ENCODE measurements around the gene AK9. TPM values are rescaled to one million over a fixed set of nuclear protein-coding genes. Genes with fewer than 3 reads are reported as not detected.

Gene AK9
- total and polyA plus RNA-seq, 2 of the 8 experiments (the other 6 are each of a cell fraction or from before 2014, with no cell fraction given) = 1.8 to 2.2 TPM

DNA sequence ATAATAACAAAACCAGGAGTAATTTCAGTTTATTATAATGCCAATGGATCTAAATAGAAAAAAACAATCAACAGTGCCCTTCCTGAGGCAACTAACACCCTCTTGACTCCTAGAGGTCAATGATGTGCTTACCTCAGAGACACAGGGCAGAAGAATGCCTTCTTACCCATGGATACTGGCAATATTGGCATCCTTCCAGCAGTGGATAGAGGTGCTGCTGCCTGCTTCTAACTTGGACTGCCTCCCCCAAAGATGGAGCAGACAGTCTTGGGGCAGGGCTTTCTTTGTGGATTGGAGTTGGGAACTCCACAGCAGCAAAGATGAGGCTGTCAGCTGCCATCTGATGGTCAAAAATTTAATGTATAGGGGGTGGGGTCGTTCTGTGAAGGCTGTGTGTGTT lies 78.7 kb downstream of the AK9 start:
- no peak overlapping the region; the same call in 1 of the 2 replicates for H2BK5ac ChIP-seq (ENCODE audit: low read depth, low read length)
- no peak for DNase-seq (ENCODE audit: low read depth in 1 of 2, low spot score in 2 of 2)
- H2BK20ac ChIP-seq (ENCODE audit: low read length) = no peak overlapping the region
- H4K5ac ChIP-seq (ENCODE audit: insufficient read length, low read depth, low read length) = no peak overlapping the region
- H3K23me2 ChIP-seq (ENCODE audit: low read depth, low read length) = no peaks in the 10 kb centered on the region
- H3K9me3 ChIP-seq (ENCODE audit: insufficient read depth in 2 of 2, low read depth in 1 of 2, low read length in 1 of 2) = peaks cover 0 to 3% of the 10 kb centered on the region in 2 experiments; a peak in 1 of 4 replicates
- H3K23ac ChIP-seq (ENCODE audit: insufficient read length) = no peak overlapping the region
- no peak overlapping the region for H3K14ac ChIP-seq (ENCODE audit: insufficient read length)
- H2AFZ ChIP-seq (ENCODE audit: low read length) = no peak overlapping the region
- H4K8ac ChIP-seq (ENCODE audit: extremely low read depth, insufficient read depth, low read length) = no peak overlapping the region
- H3K79me1 ChIP-seq (ENCODE audit: low read depth, low read length) = no peaks in the 10 kb centered on the region
- H2AK5ac ChIP-seq (ENCODE audit: low read depth, low read length) = no peak overlapping the region
- no peak overlapping the region for H2BK15ac ChIP-seq (ENCODE audit: low read length)
- no peaks in the 10 kb centered on the region for H3K4me1 ChIP-seq (replicated peaks in 1 of 4; ENCODE audit: control insufficient read depth in 3 of 4, insufficient read depth in 4 of 4, low read length in 3 of 4)
- H4K20me1 ChIP-seq (replicated peaks in 1 of 2; ENCODE audit: control insufficient read depth in 1 of 2, insufficient read depth in 2 of 2, low read length in 2 of 2) = no peaks in the 10 kb centered on the region
- no peaks in the 10 kb centered on the region for H3K36me3 ChIP-seq (ENCODE audit: control insufficient read depth in 2 of 4, insufficient read depth in 4 of 4, low read length in 3 of 4)
- H3K79me2 ChIP-seq (ENCODE audit: control insufficient read depth in 1 of 2, insufficient read depth in 2 of 2, low read length in 2 of 2) = no peaks in the 10 kb centered on the region
- no peak overlapping the region for H3K4me2 ChIP-seq (ENCODE audit: insufficient read depth in 1 of 2, low read depth in 2 of 2, low read length in 2 of 2)
- H3K4me3 ChIP-seq (ENCODE audit: extremely low read depth in 1 of 4, insufficient read depth in 2 of 4, low read depth in 3 of 4, low read length in 4 of 4) = no peak overlapping the region
- CTCF ChIA-PET (ENCODE audit: partially characterized antibody) = no interaction called here
- no peak for FAIRE-seq
- no peak overlapping the region for H4K91ac ChIP-seq (replicated peaks; ENCODE audit: insufficient read length, low read length)
- 88% methylated on average over 1 of the region's 1 CpG; no CpG with 5 or more reads in 1 of the 2 experiments for WGBS, 2 experiments (ENCODE audit: extremely low coverage in 1 of 2, insufficient coverage in 1 of 2, insufficient read length in 1 of 2, insufficient replicate concordance in 2 of 2, low coverage in 1 of 2, low lambda C conversion rate in 2 of 2, missing lambda C conversion rate in 1 of 2)
- POLR2A ChIA-PET (ENCODE audit: partially characterized antibody) = no interaction called here
- H3K56ac ChIP-seq (replicated peaks; ENCODE audit: insufficient read length, low read depth, low read length) = no peak overlapping the region
- H2BK12ac ChIP-seq (ENCODE audit: low read depth, low read length) = no peak overlapping the region
- H3K27ac ChIP-seq (ENCODE audit: low read depth, low read length) = no peak overlapping the region
- no peak overlapping the region for H2BK120ac ChIP-seq (replicated peaks; ENCODE audit: low read depth, low read length)
- H3K27me3 ChIP-seq (replicated peaks in 1 of 4; ENCODE audit: control insufficient read depth in 3 of 4, extremely low read depth in 1 of 4, insufficient read depth in 3 of 4, low read length in 3 of 4) = no peaks in the 10 kb centered on the region; a peak in 1 of 7 replicates
- no peak overlapping the region for H3K4ac ChIP-seq (replicated peaks; ENCODE audit: insufficient read length, low read depth, low read length)
- no peak overlapping the region for H3K18ac ChIP-seq (ENCODE audit: extremely low read depth, low read length)
- TF ChIP-seq TEAD4 (IDR thresholded peaks at IDR 0.05; ENCODE audit: low read depth, low read length) = no peak
- no peak for TF ChIP-seq EGR1 (IDR thresholded peaks at IDR 0.05; ENCODE audit: borderline replicate concordance, low read depth, low read length)
- TF ChIP-seq POU5F1 (IDR thresholded peaks at IDR 0.05; ENCODE audit: low read depth, low read length) = no peak
- TF ChIP-seq, protein P1, sequence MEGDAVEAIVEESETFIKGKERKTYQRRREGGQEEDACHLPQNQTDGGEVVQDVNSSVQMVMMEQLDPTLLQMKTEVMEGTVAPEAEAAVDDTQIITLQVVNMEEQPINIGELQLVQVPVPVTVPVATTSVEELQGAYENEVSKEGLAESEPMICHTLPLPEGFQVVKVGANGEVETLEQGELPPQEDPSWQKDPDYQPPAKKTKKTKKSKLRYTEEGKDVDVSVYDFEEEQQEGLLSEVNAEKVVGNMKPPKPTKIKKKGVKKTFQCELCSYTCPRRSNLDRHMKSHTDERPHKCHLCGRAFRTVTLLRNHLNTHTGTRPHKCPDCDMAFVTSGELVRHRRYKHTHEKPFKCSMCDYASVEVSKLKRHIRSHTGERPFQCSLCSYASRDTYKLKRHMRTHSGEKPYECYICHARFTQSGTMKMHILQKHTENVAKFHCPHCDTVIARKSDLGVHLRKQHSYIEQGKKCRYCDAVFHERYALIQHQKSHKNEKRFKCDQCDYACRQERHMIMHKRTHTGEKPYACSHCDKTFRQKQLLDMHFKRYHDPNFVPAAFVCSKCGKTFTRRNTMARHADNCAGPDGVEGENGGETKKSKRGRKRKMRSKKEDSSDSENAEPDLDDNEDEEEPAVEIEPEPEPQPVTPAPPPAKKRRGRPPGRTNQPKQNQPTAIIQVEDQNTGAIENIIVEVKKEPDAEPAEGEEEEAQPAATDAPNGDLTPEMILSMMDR (IDR thresholded peaks at IDR 0.05; ENCODE audit: control extremely low read depth in 1 of 3, insufficient read depth in 1 of 3, low read depth in 1 of 3, low read length in 3 of 3) = no peak
- TF ChIP-seq JUN (IDR thresholded peaks at IDR 0.05; ENCODE audit: low read depth, low read length) = no peak
- no peak overlapping the region for H3K9ac ChIP-seq (replicated peaks in 1 of 4; ENCODE audit: extremely low read depth in 1 of 4, low read depth in 3 of 4, low read length in 3 of 4)
